ENCODE data around the gene SH3TC2. TPM values are rescaled to one million over a fixed set of nuclear protein-coding genes. Genes with fewer than 3 reads are reported as not detected.

The SH3TC2 gene
- polyA plus RNA-seq, 1 of the 3 experiments (the other 2 are of a cell fraction): 1.1 TPM

DNA sequence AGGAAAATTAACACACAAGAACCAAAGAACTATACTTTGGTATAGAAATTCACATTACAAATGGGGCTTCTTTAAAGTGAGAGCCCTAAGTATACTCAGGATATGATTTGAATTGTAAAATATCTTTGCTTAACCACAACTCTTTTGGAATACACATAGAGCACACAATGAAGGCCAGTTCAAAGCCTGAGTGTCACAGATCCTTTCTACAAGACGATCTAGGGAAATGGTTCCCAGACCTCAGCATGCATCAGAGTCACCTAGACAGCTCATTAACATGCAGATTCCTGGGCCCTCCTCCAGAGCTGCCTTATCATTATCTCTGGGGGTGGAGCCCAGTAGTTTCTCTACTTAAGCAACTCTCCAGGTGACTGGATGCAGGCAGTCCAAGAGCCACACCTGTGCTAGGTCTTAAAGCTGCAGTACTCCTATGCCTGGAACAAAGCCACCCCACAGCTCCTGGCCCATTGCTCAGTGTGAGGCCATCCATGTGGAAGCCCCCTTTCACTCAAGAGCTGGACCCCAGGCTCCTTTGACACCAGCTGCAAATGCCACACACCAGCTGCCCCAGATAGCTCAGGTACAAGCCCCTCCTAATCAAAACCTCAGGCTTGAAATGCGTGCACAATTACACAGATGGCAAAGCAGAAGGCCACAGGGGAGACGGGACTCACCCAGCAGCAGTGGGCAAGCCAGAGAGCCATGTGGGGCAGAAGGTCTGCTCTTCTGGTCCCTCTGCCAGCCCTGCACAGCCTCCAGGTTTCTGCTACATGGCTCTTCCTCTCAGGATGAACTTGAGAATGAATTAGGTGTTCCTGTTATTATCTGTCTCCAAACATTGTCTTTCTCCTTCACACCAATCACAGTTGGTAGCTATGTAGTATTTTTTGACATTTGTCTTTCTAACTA, 106.1 kb downstream of the SH3TC2 start:
- TF ChIP-seq, protein P1, sequence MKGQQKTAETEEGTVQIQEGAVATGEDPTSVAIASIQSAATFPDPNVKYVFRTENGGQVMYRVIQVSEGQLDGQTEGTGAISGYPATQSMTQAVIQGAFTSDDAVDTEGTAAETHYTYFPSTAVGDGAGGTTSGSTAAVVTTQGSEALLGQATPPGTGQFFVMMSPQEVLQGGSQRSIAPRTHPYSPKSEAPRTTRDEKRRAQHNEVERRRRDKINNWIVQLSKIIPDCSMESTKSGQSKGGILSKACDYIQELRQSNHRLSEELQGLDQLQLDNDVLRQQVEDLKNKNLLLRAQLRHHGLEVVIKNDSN (IDR thresholded peaks at IDR 0.05; ENCODE audit: borderline replicate concordance, low read depth): no peak
- no peak for TF ChIP-seq NFIC (IDR thresholded peaks at IDR 0.05; ENCODE audit: borderline replicate concordance)
- TF ChIP-seq, protein P2, sequence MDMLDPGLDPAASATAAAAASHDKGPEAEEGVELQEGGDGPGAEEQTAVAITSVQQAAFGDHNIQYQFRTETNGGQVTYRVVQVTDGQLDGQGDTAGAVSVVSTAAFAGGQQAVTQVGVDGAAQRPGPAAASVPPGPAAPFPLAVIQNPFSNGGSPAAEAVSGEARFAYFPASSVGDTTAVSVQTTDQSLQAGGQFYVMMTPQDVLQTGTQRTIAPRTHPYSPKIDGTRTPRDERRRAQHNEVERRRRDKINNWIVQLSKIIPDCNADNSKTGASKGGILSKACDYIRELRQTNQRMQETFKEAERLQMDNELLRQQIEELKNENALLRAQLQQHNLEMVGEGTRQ (IDR thresholded peaks at IDR 0.05; ENCODE audit: borderline replicate concordance, low read depth, low read length): no peak
- TF ChIP-seq, protein P3, sequence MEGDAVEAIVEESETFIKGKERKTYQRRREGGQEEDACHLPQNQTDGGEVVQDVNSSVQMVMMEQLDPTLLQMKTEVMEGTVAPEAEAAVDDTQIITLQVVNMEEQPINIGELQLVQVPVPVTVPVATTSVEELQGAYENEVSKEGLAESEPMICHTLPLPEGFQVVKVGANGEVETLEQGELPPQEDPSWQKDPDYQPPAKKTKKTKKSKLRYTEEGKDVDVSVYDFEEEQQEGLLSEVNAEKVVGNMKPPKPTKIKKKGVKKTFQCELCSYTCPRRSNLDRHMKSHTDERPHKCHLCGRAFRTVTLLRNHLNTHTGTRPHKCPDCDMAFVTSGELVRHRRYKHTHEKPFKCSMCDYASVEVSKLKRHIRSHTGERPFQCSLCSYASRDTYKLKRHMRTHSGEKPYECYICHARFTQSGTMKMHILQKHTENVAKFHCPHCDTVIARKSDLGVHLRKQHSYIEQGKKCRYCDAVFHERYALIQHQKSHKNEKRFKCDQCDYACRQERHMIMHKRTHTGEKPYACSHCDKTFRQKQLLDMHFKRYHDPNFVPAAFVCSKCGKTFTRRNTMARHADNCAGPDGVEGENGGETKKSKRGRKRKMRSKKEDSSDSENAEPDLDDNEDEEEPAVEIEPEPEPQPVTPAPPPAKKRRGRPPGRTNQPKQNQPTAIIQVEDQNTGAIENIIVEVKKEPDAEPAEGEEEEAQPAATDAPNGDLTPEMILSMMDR (IDR thresholded peaks at IDR 0.05): no peak
- TF ChIP-seq TEAD4 (IDR thresholded peaks at IDR 0.05; ENCODE audit: borderline replicate concordance, insufficient read depth): no peak
- TF ChIP-seq, protein P4, sequence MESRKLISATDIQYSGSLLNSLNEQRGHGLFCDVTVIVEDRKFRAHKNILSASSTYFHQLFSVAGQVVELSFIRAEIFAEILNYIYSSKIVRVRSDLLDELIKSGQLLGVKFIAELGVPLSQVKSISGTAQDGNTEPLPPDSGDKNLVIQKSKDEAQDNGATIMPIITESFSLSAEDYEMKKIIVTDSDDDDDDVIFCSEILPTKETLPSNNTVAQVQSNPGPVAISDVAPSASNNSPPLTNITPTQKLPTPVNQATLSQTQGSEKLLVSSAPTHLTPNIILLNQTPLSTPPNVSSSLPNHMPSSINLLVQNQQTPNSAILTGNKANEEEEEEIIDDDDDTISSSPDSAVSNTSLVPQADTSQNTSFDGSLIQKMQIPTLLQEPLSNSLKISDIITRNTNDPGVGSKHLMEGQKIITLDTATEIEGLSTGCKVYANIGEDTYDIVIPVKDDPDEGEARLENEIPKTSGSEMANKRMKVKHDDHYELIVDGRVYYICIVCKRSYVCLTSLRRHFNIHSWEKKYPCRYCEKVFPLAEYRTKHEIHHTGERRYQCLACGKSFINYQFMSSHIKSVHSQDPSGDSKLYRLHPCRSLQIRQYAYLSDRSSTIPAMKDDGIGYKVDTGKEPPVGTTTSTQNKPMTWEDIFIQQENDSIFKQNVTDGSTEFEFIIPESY (IDR thresholded peaks at IDR 0.05; ENCODE audit: borderline replicate concordance, low read depth): no peak
- no peak for TF ChIP-seq YY1 (IDR thresholded peaks at IDR 0.05; ENCODE audit: low read depth)
- TF ChIP-seq SMC3 (IDR thresholded peaks at IDR 0.05; ENCODE audit: low read depth, low read length): no peak
- no peak for TF ChIP-seq MXI1 (IDR thresholded peaks at IDR 0.05; ENCODE audit: low read depth, low read length)
- TF ChIP-seq SIN3A (IDR thresholded peaks at IDR 0.05; ENCODE audit: borderline replicate concordance, low read depth, low read length): no peak
- no peak for TF ChIP-seq RFX5 (IDR thresholded peaks at IDR 0.05; ENCODE audit: low read length)
- no peak for TF ChIP-seq EZH2phosphoT487 (IDR thresholded peaks at IDR 0.05; ENCODE audit: borderline replicate concordance, low read depth)
- WGBS (ENCODE audit: low lambda C conversion rate): 82% methylated on average over 3 of the region's 3 CpGs

More for the DNA sequence above, 106.1 kb downstream of the SH3TC2 start:
- H3K4me3 ChIP-seq (ENCODE audit: low read depth in 2 of 2, low read length in 1 of 2): no peak overlapping the region
- H3K79me2 ChIP-seq (ENCODE audit: insufficient read depth): no peaks in the 10 kb centered on the region
- peaks cover 0 to 7% of the 10 kb centered on the region in 2 experiments; a peak in 1 of 4 replicates for H3K4me1 ChIP-seq (ENCODE audit: control insufficient read depth in 1 of 2, insufficient read depth in 2 of 2, low read depth in 1 of 2, low read length in 1 of 2)
- H3K36me3 ChIP-seq (replicated peaks in 1 of 2; ENCODE audit: control insufficient read depth in 1 of 2, insufficient read depth in 2 of 2, low read length in 1 of 2): no peaks in the 10 kb centered on the region
- peaks cover 2% of the 10 kb centered on the region for H3F3A ChIP-seq (replicated peaks; ENCODE audit: insufficient read depth)
- H3K27ac ChIP-seq (ENCODE audit: low read depth in 2 of 2, low read length in 1 of 2): no peak overlapping the region
- DNase-seq: no peak
- no peaks in the 10 kb centered on the region for H3K27me3 ChIP-seq (ENCODE audit: insufficient read depth)
- POLR2A ChIA-PET: no interaction called here
- no peak overlapping the region for H3K9ac ChIP-seq
- no peaks in the 10 kb centered on the region for H3K9me3 ChIP-seq
- no peaks in the 10 kb centered on the region for H4K20me1 ChIP-seq (ENCODE audit: insufficient read depth)
- CTCF ChIA-PET: interaction anchor here (0.6 to 5.4 kb wide), 25 partner anchors 10 to 537 kb away, joined by 3 to 29 read pairs (median 5); no protein-coding TSS in a partner anchor
- H2AFZ ChIP-seq (ENCODE audit: low read depth): no peak overlapping the region
- H3K4me2 ChIP-seq: no peak overlapping the region
- H3K9me2 ChIP-seq: no peaks in the 10 kb centered on the region

Small RNA genes within 50 kb of the gene (small RNA-seq; reads per million reads assigned to genes)
- gene MIR584 (0 to 3.4 (median 0.10) reads per million in 7 experiments), gene RNU6-732P (0 reads per million in 7 experiments)

Other genes starting within 250 kb of the SH3TC2 start
- gene ADRB2, start 236.5 kb downstream of the SH3TC2 start, polyA plus RNA-seq (2012; rRNA removed): 1.0 and 1.2 TPM in 2 replicates
- 5.2 and 5.9 TPM in 2 replicates for gene ABLIM3, start 78.4 kb upstream of the SH3TC2 start, polyA plus RNA-seq (2012; rRNA removed)
- 0.82 and 0.89 TPM in 2 replicates for gene AFAP1L1, start 208.8 kb upstream of the SH3TC2 start, polyA plus RNA-seq (2012; rRNA removed)

All from SK-N-SH (cell line).